ENCODE data around the gene TTLL3. TPM values are rescaled to one million over a fixed set of nuclear protein-coding genes. Genes with fewer than 3 reads are reported as not detected.

Gene TTLL3
- total and polyA plus RNA-seq, 2 of the 13 experiments (the other 11 are each of a cell fraction or from before 2014, with no cell fraction given): 9.5 to 51.2 TPM

DNA sequence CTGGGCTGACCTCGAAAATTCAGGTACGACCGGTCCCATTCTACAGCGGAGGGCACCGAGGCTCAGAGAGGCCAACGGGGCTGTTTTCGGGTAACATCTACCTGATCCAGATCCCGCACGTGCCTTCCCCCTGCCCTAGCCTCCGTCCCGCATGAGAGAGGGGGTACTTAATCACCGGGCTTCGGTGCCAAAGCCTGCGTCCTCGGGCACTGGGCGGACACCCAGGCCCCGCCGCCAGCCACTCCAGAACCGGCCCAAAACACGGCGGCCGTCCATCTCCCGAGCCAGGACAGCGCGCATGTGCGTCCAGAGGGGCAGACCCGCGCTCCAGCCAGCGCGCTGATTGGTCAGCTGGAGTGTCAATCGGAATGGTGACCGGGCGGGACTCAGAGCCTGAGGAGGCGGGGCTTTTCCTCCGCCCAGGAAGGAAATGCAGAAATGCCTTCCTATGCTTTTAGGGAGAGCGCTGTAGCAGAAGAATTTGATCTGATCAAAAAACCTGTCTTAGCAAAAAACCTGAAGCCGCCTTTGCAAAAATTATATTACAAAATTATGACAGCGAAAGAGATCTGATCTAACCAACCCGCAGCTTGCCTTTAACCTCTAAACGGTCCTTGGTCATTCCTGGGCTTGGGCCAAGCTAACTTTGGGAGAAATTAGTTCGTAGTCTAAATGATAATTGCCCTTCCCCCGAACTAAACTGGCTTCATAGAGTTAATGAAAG, 33.8 kb downstream of the TTLL3 start, which contains the start of gene RPUSD3 (continued):
- TF ChIP-seq, protein P1, sequence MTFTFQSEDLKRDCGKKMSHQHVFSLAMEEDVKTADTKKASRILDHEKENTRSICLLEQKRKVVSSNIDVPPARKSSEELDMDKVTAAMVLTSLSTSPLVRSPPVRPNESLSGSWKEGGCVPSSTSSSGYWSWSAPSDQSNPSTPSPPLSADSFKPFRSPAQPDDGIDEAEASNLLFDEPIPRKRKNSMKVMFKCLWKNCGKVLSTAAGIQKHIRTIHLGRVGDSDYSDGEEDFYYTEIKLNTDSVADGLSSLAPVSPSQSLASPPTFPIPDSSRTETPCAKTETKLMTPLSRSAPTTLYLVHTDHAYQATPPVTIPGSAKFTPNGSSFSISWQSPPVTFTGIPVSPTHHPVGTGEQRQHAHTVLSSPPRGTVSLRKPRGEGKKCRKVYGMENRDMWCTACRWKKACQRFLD (CRISPR knock-in tag; IDR thresholded peaks at IDR 0.05; ENCODE audit: borderline replicate concordance): 0 out of 2 replicates have a peak, but pooled peaks have one; percentile 15
- TF ChIP-seq RFX5 (IDR thresholded peaks at IDR 0.05; ENCODE audit: low read depth, low read length) (no peak), ZBTB20 (CRISPR knock-in tag; IDR thresholded peaks at IDR 0.05; ENCODE audit: borderline replicate concordance, low read depth) (peak; percentile 69; the same call in 1 of the 2 replicates), ZNF24 (IDR thresholded peaks at IDR 0.05) (no peak), KMT2B (CRISPR knock-in tag; IDR thresholded peaks at IDR 0.05) (peak; percentile 81), ZNF703 (CRISPR knock-in tag; IDR thresholded peaks at IDR 0.05; ENCODE audit: borderline replicate concordance) (no peak), EZH2 (conservative IDR thresholded peaks at IDR 0.05; ENCODE audit: low read depth, low read length) (no peak), ZMYM3 (CRISPR knock-in tag; IDR thresholded peaks at IDR 0.05) (no peak), REPIN1 (CRISPR knock-in tag; IDR thresholded peaks at IDR 0.05; ENCODE audit: borderline replicate concordance, low read depth) (peak; percentile 49; the same call in 1 of the 2 replicates), ZNF644 (CRISPR knock-in tag; IDR thresholded peaks at IDR 0.05; ENCODE audit: low read depth) (no peak), SIN3B (IDR thresholded peaks at IDR 0.05; ENCODE audit: low read length) (no peak), ZNF230 (CRISPR knock-in tag; IDR thresholded peaks at IDR 0.05) (peak; percentile 39; the same call in 1 of the 2 replicates), U2AF1 (optimal IDR thresholded peaks at IDR 0.05; ENCODE audit: low read depth, low read length) (peak; percentile 48)
- TF ChIP-seq, protein P2, sequence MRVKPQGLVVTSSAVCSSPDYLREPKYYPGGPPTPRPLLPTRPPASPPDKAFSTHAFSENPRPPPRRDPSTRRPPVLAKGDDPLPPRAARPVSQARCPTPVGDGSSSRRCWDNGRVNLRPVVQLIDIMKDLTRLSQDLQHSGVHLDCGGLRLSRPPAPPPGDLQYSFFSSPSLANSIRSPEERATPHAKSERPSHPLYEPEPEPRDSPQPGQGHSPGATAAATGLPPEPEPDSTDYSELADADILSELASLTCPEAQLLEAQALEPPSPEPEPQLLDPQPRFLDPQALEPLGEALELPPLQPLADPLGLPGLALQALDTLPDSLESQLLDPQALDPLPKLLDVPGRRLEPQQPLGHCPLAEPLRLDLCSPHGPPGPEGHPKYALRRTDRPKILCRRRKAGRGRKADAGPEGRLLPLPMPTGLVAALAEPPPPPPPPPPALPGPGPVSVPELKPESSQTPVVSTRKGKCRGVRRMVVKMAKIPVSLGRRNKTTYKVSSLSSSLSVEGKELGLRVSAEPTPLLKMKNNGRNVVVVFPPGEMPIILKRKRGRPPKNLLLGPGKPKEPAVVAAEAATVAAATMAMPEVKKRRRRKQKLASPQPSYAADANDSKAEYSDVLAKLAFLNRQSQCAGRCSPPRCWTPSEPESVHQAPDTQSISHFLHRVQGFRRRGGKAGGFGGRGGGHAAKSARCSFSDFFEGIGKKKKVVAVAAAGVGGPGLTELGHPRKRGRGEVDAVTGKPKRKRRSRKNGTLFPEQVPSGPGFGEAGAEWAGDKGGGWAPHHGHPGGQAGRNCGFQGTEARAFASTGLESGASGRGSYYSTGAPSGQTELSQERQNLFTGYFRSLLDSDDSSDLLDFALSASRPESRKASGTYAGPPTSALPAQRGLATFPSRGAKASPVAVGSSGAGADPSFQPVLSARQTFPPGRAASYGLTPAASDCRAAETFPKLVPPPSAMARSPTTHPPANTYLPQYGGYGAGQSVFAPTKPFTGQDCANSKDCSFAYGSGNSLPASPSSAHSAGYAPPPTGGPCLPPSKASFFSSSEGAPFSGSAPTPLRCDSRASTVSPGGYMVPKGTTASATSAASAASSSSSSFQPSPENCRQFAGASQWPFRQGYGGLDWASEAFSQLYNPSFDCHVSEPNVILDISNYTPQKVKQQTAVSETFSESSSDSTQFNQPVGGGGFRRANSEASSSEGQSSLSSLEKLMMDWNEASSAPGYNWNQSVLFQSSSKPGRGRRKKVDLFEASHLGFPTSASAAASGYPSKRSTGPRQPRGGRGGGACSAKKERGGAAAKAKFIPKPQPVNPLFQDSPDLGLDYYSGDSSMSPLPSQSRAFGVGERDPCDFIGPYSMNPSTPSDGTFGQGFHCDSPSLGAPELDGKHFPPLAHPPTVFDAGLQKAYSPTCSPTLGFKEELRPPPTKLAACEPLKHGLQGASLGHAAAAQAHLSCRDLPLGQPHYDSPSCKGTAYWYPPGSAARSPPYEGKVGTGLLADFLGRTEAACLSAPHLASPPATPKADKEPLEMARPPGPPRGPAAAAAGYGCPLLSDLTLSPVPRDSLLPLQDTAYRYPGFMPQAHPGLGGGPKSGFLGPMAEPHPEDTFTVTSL (CRISPR knock-in tag; IDR thresholded peaks at IDR 0.05; ENCODE audit: borderline replicate concordance): no peak
- TF ChIP-seq, protein P3, sequence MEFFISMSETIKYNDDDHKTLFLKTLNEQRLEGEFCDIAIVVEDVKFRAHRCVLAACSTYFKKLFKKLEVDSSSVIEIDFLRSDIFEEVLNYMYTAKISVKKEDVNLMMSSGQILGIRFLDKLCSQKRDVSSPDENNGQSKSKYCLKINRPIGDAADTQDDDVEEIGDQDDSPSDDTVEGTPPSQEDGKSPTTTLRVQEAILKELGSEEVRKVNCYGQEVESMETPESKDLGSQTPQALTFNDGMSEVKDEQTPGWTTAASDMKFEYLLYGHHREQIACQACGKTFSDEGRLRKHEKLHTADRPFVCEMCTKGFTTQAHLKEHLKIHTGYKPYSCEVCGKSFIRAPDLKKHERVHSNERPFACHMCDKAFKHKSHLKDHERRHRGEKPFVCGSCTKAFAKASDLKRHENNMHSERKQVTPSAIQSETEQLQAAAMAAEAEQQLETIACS (CRISPR knock-in tag; IDR thresholded peaks at IDR 0.05): no peak
- TF ChIP-seq, protein P4, sequence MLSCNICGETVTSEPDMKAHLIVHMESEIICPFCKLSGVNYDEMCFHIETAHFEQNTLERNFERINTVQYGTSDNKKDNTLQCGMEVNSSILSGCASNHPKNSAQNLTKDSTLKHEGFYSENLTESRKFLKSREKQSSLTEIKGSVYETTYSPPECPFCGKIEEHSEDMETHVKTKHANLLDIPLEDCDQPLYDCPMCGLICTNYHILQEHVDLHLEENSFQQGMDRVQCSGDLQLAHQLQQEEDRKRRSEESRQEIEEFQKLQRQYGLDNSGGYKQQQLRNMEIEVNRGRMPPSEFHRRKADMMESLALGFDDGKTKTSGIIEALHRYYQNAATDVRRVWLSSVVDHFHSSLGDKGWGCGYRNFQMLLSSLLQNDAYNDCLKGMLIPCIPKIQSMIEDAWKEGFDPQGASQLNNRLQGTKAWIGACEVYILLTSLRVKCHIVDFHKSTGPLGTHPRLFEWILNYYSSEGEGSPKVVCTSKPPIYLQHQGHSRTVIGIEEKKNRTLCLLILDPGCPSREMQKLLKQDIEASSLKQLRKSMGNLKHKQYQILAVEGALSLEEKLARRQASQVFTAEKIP (CRISPR knock-in tag; IDR thresholded peaks at IDR 0.05; ENCODE audit: borderline replicate concordance): no peak
- TF ChIP-seq, protein P5, sequence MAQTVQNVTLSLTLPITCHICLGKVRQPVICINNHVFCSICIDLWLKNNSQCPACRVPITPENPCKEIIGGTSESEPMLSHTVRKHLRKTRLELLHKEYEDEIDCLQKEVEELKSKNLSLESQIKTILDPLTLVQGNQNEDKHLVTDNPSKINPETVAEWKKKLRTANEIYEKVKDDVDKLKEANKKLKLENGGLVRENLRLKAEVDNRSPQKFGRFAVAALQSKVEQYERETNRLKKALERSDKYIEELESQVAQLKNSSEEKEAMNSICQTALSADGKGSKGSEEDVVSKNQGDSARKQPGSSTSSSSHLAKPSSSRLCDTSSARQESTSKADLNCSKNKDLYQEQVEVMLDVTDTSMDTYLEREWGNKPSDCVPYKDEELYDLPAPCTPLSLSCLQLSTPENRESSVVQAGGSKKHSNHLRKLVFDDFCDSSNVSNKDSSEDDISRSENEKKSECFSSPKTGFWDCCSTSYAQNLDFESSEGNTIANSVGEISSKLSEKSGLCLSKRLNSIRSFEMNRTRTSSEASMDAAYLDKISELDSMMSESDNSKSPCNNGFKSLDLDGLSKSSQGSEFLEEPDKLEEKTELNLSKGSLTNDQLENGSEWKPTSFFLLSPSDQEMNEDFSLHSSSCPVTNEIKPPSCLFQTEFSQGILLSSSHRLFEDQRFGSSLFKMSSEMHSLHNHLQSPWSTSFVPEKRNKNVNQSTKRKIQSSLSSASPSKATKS (CRISPR knock-in tag; IDR thresholded peaks at IDR 0.05): no peak; the same call in 1 of the 2 replicates

All from HepG2 (cell line).